ENCODE data around the gene HCN2. TPM values are rescaled to one million over a fixed set of nuclear protein-coding genes. Genes with fewer than 3 reads are reported as not detected.
"Not testable (repeated sequence)": the region's sequence is repeated elsewhere in the genome, so short reads cannot be mapped to it uniquely, and the experiment has no call there.

The HCN2 gene
- polyA plus RNA-seq, 3 donors, result 0.09 to 0.29 (median 0.22) TPM

GRCh38 chr19:595326-596262 is 5.9 kb downstream of the HCN2 start:
- no peak overlapping the region for H3K27ac ChIP-seq (ENCODE audit: low read depth, low read length)
- 68 to 80% (median 72%) methylated on average over 41 to 42 of the region's 42 CpGs for WGBS, 3 donors

GRCh38 chr19:596263-596655 is 6.6 kb downstream of the HCN2 start:
- no peak overlapping the region for H3K27ac ChIP-seq (ENCODE audit: low read depth, low read length)
- 78 to 85% (median 84%) methylated on average over 16 of the region's 16 CpGs for WGBS, 3 donors

GRCh38 chr19:597406-598315 is 8.0 kb downstream of the HCN2 start:
- 75 to 80% (median 78%) methylated on average over 18 of the region's 18 CpGs for WGBS, 3 donors
- H3K27ac ChIP-seq (ENCODE audit: low read depth, low read length), result no peak overlapping the region

- WGBS, 3 donors, result 85 to 93% (median 90%) methylated on average over 28 of the region's 28 CpGs
- no peak overlapping the region for H3K27ac ChIP-seq (ENCODE audit: low read depth, low read length)
These were observed 11.6 kb downstream of the HCN2 start for GRCh38 chr19:601310-601709.

- 64 to 78% (median 74%) methylated on average over 25 of the region's 25 CpGs for WGBS, 3 donors
- H3K27ac ChIP-seq (ENCODE audit: low read depth, low read length), result no peak overlapping the region
These were observed 12.1 kb downstream of the HCN2 start for GRCh38 chr19:601790-602189.

- H3K27ac ChIP-seq (ENCODE audit: low read depth, low read length), result no peak overlapping the region
- WGBS, 3 donors, result 73 to 81% (median 79%) methylated on average over 33 to 35 of the region's 35 CpGs
These were observed 13.0 kb downstream of the HCN2 start for GRCh38 chr19:602391-603301.

GRCh38 chr19:603302-603639 is 13.6 kb downstream of the HCN2 start:
- H3K27ac ChIP-seq (ENCODE audit: low read depth, low read length), result not testable (repeated sequence)
- WGBS, 3 donors, result 85 to 93% (median 88%) methylated on average over 12 to 13 of the region's 13 CpGs

GRCh38 chr19:603779-604178 is 14.1 kb downstream of the HCN2 start:
- 87 to 94% (median 93%) methylated on average over 20 of the region's 20 CpGs for WGBS, 3 donors

GRCh38 chr19:604355-604754 is 14.7 kb downstream of the HCN2 start:
- H3K27ac ChIP-seq (ENCODE audit: low read depth, low read length), result no peak overlapping the region
- WGBS, 3 donors, result 74 to 88% (median 88%) methylated on average over 10 to 11 of the region's 11 CpGs

More at GRCh38 chr19:603779-604178, 14.1 kb downstream of the HCN2 start:
- H3K27ac ChIP-seq (ENCODE audit: low read depth, low read length), result not testable (repeated sequence)

- 64 to 86% (median 84%) methylated on average over 17 to 31 of the region's 34 CpGs for WGBS, 3 donors
- H3K27ac ChIP-seq (ENCODE audit: low read depth, low read length), result not testable (repeated sequence)
These were observed 15.6 kb downstream of the HCN2 start for GRCh38 chr19:605061-605971.

GRCh38 chr19:607301-608154 is 17.8 kb downstream of the HCN2 start:
- no peak overlapping the region for H3K27ac ChIP-seq (ENCODE audit: low read depth, low read length)
- WGBS, 3 donors, result 79 to 84% (median 81%) methylated on average over 30 of the region's 30 CpGs

GRCh38 chr19:608155-609003 is 18.7 kb downstream of the HCN2 start:
- H3K27ac ChIP-seq (ENCODE audit: low read depth, low read length), result no peak overlapping the region
- 75 to 79% (median 79%) methylated on average over 28 to 30 of the region's 30 CpGs for WGBS, 3 donors

- H3K27ac ChIP-seq (ENCODE audit: low read depth, low read length), result no peak overlapping the region
- 40 to 70% (median 51%) methylated on average over 15 to 22 of the region's 22 CpGs for WGBS, 3 donors
These were observed 19.3 kb downstream of the HCN2 start for GRCh38 chr19:609004-609346.

- 40 to 60% (median 46%) methylated on average over 32 to 38 of the region's 38 CpGs for WGBS, 3 donors
- H3K27ac ChIP-seq (ENCODE audit: low read depth, low read length), result no peak overlapping the region
These were observed 20.6 kb downstream of the HCN2 start for GRCh38 chr19:610071-610800.
